DLD1 (cell line): ENCODE results near the gene SH3GLB1.

Experiments
- in situ Hi-C: cut with HindIII; loops from 2 replicates; pipeline ENCODE4 v1.10.0; 2017; ENCODE audit warnings: low sequenced_read_pairs

The SH3GLB1 gene

GRCh38 chr1:86731416-86731815 is 27.0 kb downstream of the SH3GLB1 start:
- in situ Hi-C loops = no loop called here

GRCh38 chr1:86733340-86733739 is 29.0 kb downstream of the SH3GLB1 start:
- in situ Hi-C loops = no loop called here

DNA sequence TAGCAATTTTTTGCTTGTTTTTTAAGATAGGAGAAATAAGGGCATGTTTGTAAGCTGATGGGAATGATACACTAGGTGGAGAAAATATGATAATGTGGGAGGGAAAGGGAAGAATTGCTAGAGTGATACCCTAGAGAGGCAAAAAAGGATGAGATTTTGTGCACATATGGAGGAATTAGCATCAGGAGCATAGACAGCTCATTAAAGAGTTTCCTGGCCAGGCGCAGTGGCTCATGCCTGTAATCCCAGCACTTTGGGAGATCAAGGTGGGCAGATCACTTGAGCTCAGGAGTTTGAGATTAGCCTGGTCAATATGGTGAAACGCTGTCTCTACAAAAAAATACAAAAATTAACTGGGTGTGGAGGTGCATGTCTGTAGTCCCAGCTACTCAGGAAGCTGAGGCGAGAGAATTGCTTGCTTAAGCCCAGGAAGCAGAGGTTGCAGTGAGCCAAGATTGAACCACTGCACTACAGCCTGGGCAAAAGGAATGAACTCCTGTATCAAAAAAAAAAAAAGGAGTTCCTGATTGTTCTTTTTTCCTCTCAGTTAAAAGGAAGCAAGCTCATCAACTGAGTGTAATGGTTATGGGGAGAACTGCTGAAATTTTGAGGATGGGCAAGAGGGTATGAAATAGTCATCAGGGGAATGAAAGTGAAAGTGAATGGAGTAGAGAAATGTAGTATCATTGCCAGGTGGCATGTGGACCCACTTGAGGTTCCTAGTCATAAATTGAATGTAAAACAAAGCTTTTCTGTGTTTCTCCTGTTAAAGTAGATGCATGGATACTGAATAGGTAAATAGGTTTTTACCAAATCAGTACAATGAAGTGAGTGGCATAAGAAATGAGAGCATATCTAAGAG is 35.5 kb downstream of the SH3GLB1 start:
- in situ Hi-C loops = no loop called here

- in situ Hi-C loops = no loop called here
These were observed 37.7 kb downstream of the SH3GLB1 start for GRCh38 chr1:86741947-86742572.

DNA sequence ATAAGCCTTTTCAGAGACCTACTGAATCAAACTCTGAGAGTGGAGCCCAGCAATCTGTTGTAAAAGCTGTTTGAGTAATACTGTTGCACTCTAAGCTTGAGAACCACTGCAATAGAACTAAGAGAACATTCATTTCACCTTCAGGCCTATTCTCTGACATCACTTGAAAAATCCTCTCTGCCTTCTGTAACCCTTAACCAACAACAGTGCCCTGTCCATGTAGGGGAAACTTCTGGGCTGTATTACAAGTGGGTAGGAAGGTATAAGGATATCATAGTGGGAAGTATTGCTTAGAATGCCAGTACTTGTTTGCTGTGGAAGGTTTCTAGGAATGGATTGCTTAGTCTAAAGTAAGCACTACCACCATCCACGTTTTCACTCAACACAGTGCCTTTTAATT is 42.9 kb downstream of the SH3GLB1 start:
- in situ Hi-C loops = no loop called here

- in situ Hi-C loops = no loop called here
These were observed 44.4 kb downstream of the SH3GLB1 start for GRCh38 chr1:86748622-86749373.

- in situ Hi-C loops = no loop called here
These were observed 45.7 kb downstream of the SH3GLB1 start for GRCh38 chr1:86750076-86750475.

- in situ Hi-C loops = no loop called here
These were observed 46.2 kb downstream of the SH3GLB1 start for GRCh38 chr1:86750530-86750929.

- in situ Hi-C loops = no loop called here
These were observed 47.5 kb downstream of the SH3GLB1 start for GRCh38 chr1:86751923-86752322.

- in situ Hi-C loops = no loop called here
These were observed 49.3 kb downstream of the SH3GLB1 start for GRCh38 chr1:86753700-86754099.

DNA sequence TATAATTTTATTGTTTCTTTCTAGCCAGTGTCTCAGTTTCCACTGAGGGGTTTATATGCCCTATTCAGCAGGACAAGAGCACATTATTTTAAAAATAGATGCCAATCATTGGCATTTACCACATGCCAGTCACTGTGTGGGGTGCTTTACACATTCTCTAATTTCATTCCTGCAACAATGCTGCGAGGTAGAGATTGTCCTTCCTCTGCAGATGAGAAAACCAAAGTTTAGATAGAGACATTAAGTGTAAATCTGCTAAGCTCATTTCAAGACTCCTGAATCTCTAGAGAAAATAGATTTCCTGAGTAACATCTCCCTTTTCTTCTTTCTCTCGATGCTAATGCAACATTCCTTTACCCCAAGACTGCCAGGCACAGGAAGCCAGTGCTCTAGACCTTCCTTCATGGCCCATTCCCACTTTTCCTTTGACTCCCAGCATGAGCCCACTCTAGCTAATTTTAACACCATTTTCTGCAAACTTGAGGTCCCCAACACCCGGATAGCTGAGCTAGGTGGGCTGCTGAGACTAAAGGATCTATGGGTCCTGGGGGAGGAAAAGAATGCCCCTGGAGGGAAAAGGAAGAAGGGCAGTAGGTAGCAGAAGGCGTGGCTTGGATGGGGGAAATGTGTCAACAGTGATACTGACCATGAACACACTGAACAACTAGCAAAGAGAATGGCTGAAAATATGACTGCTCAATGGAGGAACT is 50.0 kb downstream of the SH3GLB1 start:
- in situ Hi-C loops = no loop called here

- in situ Hi-C loops = no loop called here
These were observed 51.7 kb downstream of the SH3GLB1 start for GRCh38 chr1:86756062-86756406.

GRCh38 chr1:86757272-86757984 is 53.1 kb downstream of the SH3GLB1 start:
- in situ Hi-C loops = no loop called here

GRCh38 chr1:86758570-86758969 is 54.2 kb downstream of the SH3GLB1 start:
- in situ Hi-C loops = no loop called here

GRCh38 chr1:86760199-86760598 is 55.8 kb downstream of the SH3GLB1 start:
- in situ Hi-C loops = no loop called here

GRCh38 chr1:86762336-86762735 is 58.0 kb downstream of the SH3GLB1 start:
- in situ Hi-C loops = no loop called here

- in situ Hi-C loops = no loop called here
These were observed 60.1 kb downstream of the SH3GLB1 start for GRCh38 chr1:86764523-86764922.

- in situ Hi-C loops = no loop called here
These were observed 60.7 kb downstream of the SH3GLB1 start for GRCh38 chr1:86765073-86765472.

GRCh38 chr1:86765674-86766073 is 61.3 kb downstream of the SH3GLB1 start:
- in situ Hi-C loops = no loop called here

DNA sequence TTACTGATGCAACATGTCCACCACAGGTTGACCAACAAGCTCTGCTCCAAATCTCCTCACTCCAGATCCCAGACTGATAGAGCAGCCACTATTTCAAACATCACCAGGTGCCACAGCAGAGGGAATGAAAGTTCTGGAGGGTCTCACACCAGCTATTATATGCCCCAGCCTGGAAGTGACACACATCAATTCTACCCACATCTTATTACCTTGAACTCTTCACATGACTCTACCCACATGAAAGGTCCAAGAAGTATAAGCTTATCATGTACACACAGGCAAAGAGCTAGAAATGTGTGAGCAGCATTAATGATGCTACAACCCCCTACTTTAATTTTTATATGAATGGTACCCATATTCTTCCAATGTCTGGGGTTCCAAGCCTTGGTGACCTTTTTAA is 64.2 kb downstream of the SH3GLB1 start:
- in situ Hi-C loops = no loop called here

DNA sequence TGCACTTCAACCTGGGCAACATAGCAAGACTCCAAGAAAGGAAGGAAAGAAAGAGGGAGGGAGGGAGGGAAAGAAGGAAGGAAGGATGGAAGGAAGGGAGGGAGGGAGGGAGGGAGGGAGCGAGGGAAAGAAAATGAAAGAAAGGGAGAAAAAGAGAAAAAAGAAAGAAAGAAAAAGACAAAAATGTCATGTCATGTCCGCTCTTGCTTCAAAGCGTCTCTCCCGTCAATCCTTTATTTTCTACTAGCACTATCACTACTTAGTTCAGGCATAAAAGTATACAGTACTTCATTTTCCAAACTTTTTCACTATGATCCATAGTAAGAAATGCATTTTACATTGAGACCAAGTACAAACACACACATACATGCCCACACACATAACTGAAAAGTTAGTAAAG is 64.7 kb downstream of the SH3GLB1 start:
- in situ Hi-C loops = no loop called here
